B cell (primary cell): Measurements from ENCODE around the gene GPR78. TPM values are rescaled to one million over a fixed set of nuclear protein-coding genes. Genes with fewer than 3 reads are reported as not detected.

Source experiments
- ATAC-seq: fragments of 200-7000 bp; cut with Tn5 transposase; one replicate; pipeline ENCODE4 v1.10.0; 2021; ENCODE audit warnings: low read depth, mild to moderate bottlenecking, moderate number of reproducible peaks, moderate library complexity
- CTCF ChIA-PET: fragments of 350-600 bp; sonication (Branson Sonifier 250); formaldehyde crosslinking; loops from one replicate; lab custom pipeline; 2021; ENCODE audit warnings: antibody characterized with exemption, inconsistent platforms; lab: Charles Lee
- POLR2A ChIA-PET: fragments of 350-600 bp; sonication (Branson Sonifier 250); formaldehyde crosslinking; loops from one replicate; lab custom pipeline; 2021; ENCODE audit warnings: antibody characterized with exemption; lab: Charles Lee
- DNase-seq: peaks from one replicate; pipeline ENCODE4 v3.0.0; 2013
- H2AFZ ChIP-seq: 2 replicates; pipeline ENCODE4 v1.6.1; 2012; ENCODE audit warnings: mild to moderate bottlenecking, low read depth, low read length; ENCODE audit not compliant: insufficient read depth, poor library complexity, severe bottlenecking
- H3K27ac ChIP-seq, 2 donors: 1 replicate in 1 of 2; 2 replicates in 1 of 2; pipeline ENCODE4 v1.5.1; 2012 to 2013; ENCODE audit warnings: low read length in 2 of 2, mild to moderate bottlenecking in 2 of 2, moderate library complexity in 1 of 2
- H3K27me3 ChIP-seq, 4 experiments: fragments of 200-600 bp in 1 of 4; sonication (generic) in 1 of 4; replicated peaks in 1 of 4; 1 replicate in 2 of 4; 2 replicates in 2 of 4; pipeline versions ENCODE4 v1.6.1 to v1.7.0; 2013 to 2016; ENCODE audit warnings: low read length in 3 of 4, mild to moderate bottlenecking in 2 of 4, mixed read lengths in 1 of 4, moderate library complexity in 1 of 4; ENCODE audit not compliant: insufficient read depth in 4 of 4, control insufficient read depth in 3 of 4; ENCODE audit errors: control extremely low read depth in 1 of 4
- H3K36me3 ChIP-seq, 2 experiments: replicated peaks in 1 of 2; 1 replicate in 1 of 2; 2 replicates in 1 of 2; pipeline versions ENCODE4 v1.6.1 to v1.7.1; 2013; ENCODE audit warnings: low read length in 1 of 2; ENCODE audit not compliant: insufficient read depth in 2 of 2, control insufficient read depth in 1 of 2; ENCODE audit errors: control extremely low read depth in 1 of 2, extremely low read depth in 1 of 2
- H3K4me1 ChIP-seq, 2 donors: fragments of 200-600 bp in 1 of 2; sonication (generic) in 1 of 2; 1 replicate in 1 of 2; 2 replicates in 1 of 2; pipeline versions ENCODE4 v1.5.1 to v1.6.1; 2013 to 2017; ENCODE audit warnings: low read length in 2 of 2; ENCODE audit not compliant: control insufficient read depth in 2 of 2, insufficient read depth in 2 of 2
- H3K4me2 ChIP-seq: replicated peaks from 2 replicates; pipeline ENCODE3; 2012; ENCODE audit warnings: mild to moderate bottlenecking, low read depth, low read length; ENCODE audit not compliant: poor library complexity, severe bottlenecking
- H3K4me3 ChIP-seq, 5 experiments: fragments of 200-600 bp in 1 of 5; sonication (generic) in 1 of 5; 1 replicate in 3 of 5; 2 replicates in 2 of 5; pipeline versions ENCODE4 v1.5.1 to v1.7.0; 2011 to 2016; ENCODE audit warnings: low read length in 4 of 5, mild to moderate bottlenecking in 4 of 5, low read depth in 2 of 5, control low read depth in 1 of 5, moderate library complexity in 1 of 5; ENCODE audit not compliant: insufficient read depth in 1 of 5; ENCODE audit errors: control extremely low read depth in 1 of 5, extremely low read depth in 1 of 5
- H3K79me2 ChIP-seq: fragments of 200-600 bp; sonication (generic); one replicate; pipeline ENCODE4 v1.6.0; 2016; ENCODE audit warnings: low read length; ENCODE audit not compliant: control insufficient read depth, insufficient read depth
- H3K9ac ChIP-seq: fragments of 200-600 bp; sonication (generic); 2 replicates; pipeline ENCODE4 v1.6.1; 2017; ENCODE audit warnings: mild to moderate bottlenecking, low read length, moderate library complexity
- H3K9me3 ChIP-seq, 3 donors: one replicate each; pipeline versions ENCODE4 v1.6.1 to v1.7.1; 2013; ENCODE audit warnings: low read length in 2 of 3; ENCODE audit not compliant: control insufficient read depth in 2 of 3, insufficient read depth in 1 of 3; ENCODE audit errors: control extremely low read depth in 1 of 3
- H4K20me1 ChIP-seq: 2 replicates; pipeline ENCODE4 v1.6.0; 2012; ENCODE audit warnings: mild to moderate bottlenecking, low read length; ENCODE audit not compliant: insufficient read depth, control insufficient read depth, poor library complexity, severe bottlenecking
- H3K27ac Mint-ChIP-seq: one replicate; pipeline ENCODE4 v1.8.0; 2021; ENCODE audit warnings: mixed read lengths
- H3K27me3 Mint-ChIP-seq: one replicate; pipeline ENCODE4 v1.8.0; 2021; ENCODE audit warnings: mixed read lengths
- H3K4me1 Mint-ChIP-seq: one replicate; pipeline ENCODE4 v1.8.0; 2021; ENCODE audit warnings: mixed read lengths
- H3K4me3 Mint-ChIP-seq: one replicate; pipeline ENCODE4 v1.8.0; 2021; ENCODE audit warnings: mixed read lengths
- H3K9me3 Mint-ChIP-seq: one replicate; pipeline ENCODE4 v1.8.0; 2022; ENCODE audit warnings: mixed read lengths; ENCODE audit not compliant: insufficient read depth
- CTCF ChIP-seq: fragments of 200-600 bp; IDR thresholded peaks from one replicate; pipeline ENCODE4 v1.8.0; 2022; ENCODE audit warnings: antibody characterized with exemption, mild to moderate bottlenecking
- EZH2 ChIP-seq: IDR thresholded peaks from 2 replicates; pipeline ENCODE4 v1.6.1; 2012; ENCODE audit warnings: borderline replicate concordance, low read depth, mild to moderate bottlenecking, moderate library complexity, low read length; ENCODE audit not compliant: insufficient read depth, poor library complexity, severe bottlenecking
- WGBS: methylation state at CpG from one replicate; pipeline ENCODE4 v1.1.5; 2013; ENCODE audit warnings: missing lambda C conversion rate; ENCODE audit not compliant: insufficient coverage; 5-methylcytosine and 5-hydroxymethylcytosine counted together
- intact Hi-C: fragments of 100-400 bp; cut with micrococcal nuclease; formaldehyde crosslinking; loops from one replicate; pipeline ENCODE4 v1.10.0; 2022
- polyA plus RNA-seq: library from polyadenylated mRNA; depleted of rRNA; stranded (reverse); fragments of >200 nt; gene quantifications from 2 replicates; pipeline ENCODE4 v1.2.3, GENCODE V29; 2012
- total RNA-seq, 2 donors: library from RNA; stranded (reverse); fragments of 120-200 nt in 1 of 2; gene quantifications; 1 replicate in 1 of 2; 2 replicates in 1 of 2; pipeline versions ENCODE4 v1.2.3 to v1.2.4, GENCODE V29; 2013 to 2022

The GPR78 gene
- total and polyA plus RNA-seq, 2 donors (not counting 1 experiment from before 2014, with no cell fraction given) = not detected

GRCh38 chr4:8534129-8534528 is 46.1 kb upstream of the GPR78 start:
- H3K4me1 Mint-ChIP-seq = no peaks in the 10 kb centered on the region
- CTCF ChIA-PET = no interaction called here
- Histone ChIP-seq H3K4me2 (no peak overlapping the region), H3K79me2 (no peaks in the 10 kb centered on the region), H2AFZ (no peak overlapping the region), H3K9ac (no peak overlapping the region), H3K4me1 (no peaks in the 10 kb centered on the region), H3K4me3 (no peak overlapping the region), H3K27ac (no peak overlapping the region), H3K27me3 (peaks cover 0 to 4% (median 0%) of the 10 kb centered on the region in 4 experiments), H4K20me1 (no peaks in the 10 kb centered on the region), H3K9me3 (peaks cover 0 to 16% (median 0%) of the 10 kb centered on the region in 3 donors), H3K36me3 (no peaks in the 10 kb centered on the region)
- H3K4me3 Mint-ChIP-seq = no peak overlapping the region
- no peak overlapping the region for H3K27ac Mint-ChIP-seq
- intact Hi-C loops = no loop called here
- ATAC-seq = no peak
- DNase-seq = no peak
- TF ChIP-seq EZH2 (no peak), CTCF (no peak)
- peaks cover 9% of the 10 kb centered on the region for H3K9me3 Mint-ChIP-seq
- peaks cover 7% of the 10 kb centered on the region for H3K27me3 Mint-ChIP-seq
- WGBS = 45% methylated on average over 3 of the region's 4 CpGs
- POLR2A ChIA-PET = no interaction called here

- CTCF ChIA-PET = no interaction called here
- Histone ChIP-seq H3K4me3 (no peak overlapping the region), H3K9me3 (peaks cover 0 to 16% (median 0%) of the 10 kb centered on the region in 3 donors), H3K4me2 (no peak overlapping the region), H3K27me3 (peaks cover 0 to 4% (median 0%) of the 10 kb centered on the region in 4 experiments), H3K9ac (no peak overlapping the region), H3K36me3 (no peaks in the 10 kb centered on the region), H3K79me2 (no peaks in the 10 kb centered on the region), H4K20me1 (no peaks in the 10 kb centered on the region), H3K27ac (no peak overlapping the region), H2AFZ (no peak overlapping the region), H3K4me1 (no peaks in the 10 kb centered on the region)
- DNase-seq = no peak
- no peak overlapping the region for H3K27ac Mint-ChIP-seq
- H3K9me3 Mint-ChIP-seq = peaks cover 9% of the 10 kb centered on the region
- H3K27me3 Mint-ChIP-seq = peaks cover 7% of the 10 kb centered on the region
- TF ChIP-seq EZH2 (no peak), CTCF (no peak)
- no peaks in the 10 kb centered on the region for H3K4me1 Mint-ChIP-seq
- POLR2A ChIA-PET = no interaction called here
- intact Hi-C loops = no loop called here
- no peak overlapping the region for H3K4me3 Mint-ChIP-seq
- ATAC-seq = no peak
- WGBS = no CpG with 5 or more reads among the region's 2 CpGs
Observed at GRCh38 chr4:8534611-8535010, 45.6 kb upstream of the GPR78 start.
